ENCODE data around the gene PRSS38.

Gene PRSS38

GRCh38 chr1:227793079-227793947 lies 22.2 kb upstream of the PRSS38 start:
- no peak for DNase-seq (ENCODE audit: low spot score)

- DNase-seq (ENCODE audit: low spot score): no peak
These were observed 21.3 kb upstream of the PRSS38 start for GRCh38 chr1:227793948-227794816.

GRCh38 chr1:227794817-227795192 lies 20.7 kb upstream of the PRSS38 start:
- DNase-seq (ENCODE audit: low spot score): no peak

GRCh38 chr1:227795732-227796131 lies 19.7 kb upstream of the PRSS38 start:
- no peak for DNase-seq (ENCODE audit: low spot score)

GRCh38 chr1:227796359-227796915 lies 19.0 kb upstream of the PRSS38 start:
- DNase-seq (ENCODE audit: low spot score): no peak

- DNase-seq (ENCODE audit: low spot score): no peak
These were observed 18.3 kb upstream of the PRSS38 start for GRCh38 chr1:227797144-227797543.

GRCh38 chr1:227797625-227798024 lies 17.9 kb upstream of the PRSS38 start:
- no peak for DNase-seq (ENCODE audit: low spot score)

- DNase-seq (ENCODE audit: low spot score): no peak
These were observed 17.2 kb upstream of the PRSS38 start for GRCh38 chr1:227798078-227798802.

GRCh38 chr1:227799756-227800155 lies 15.7 kb upstream of the PRSS38 start:
- no peak for DNase-seq (ENCODE audit: low spot score)

- no peak for DNase-seq (ENCODE audit: low spot score)
These were observed 11.5 kb upstream of the PRSS38 start for GRCh38 chr1:227803933-227804332.

- DNase-seq (ENCODE audit: low spot score): no peak
These were observed 9.8 kb upstream of the PRSS38 start for GRCh38 chr1:227805606-227806197.

GRCh38 chr1:227808566-227808965 lies 6.9 kb upstream of the PRSS38 start:
- DNase-seq (ENCODE audit: low spot score): no peak

GRCh38 chr1:227809026-227809425 lies 6.4 kb upstream of the PRSS38 start:
- no peak for DNase-seq (ENCODE audit: low spot score)

- no peak for DNase-seq (ENCODE audit: low spot score)
These were observed 1.5 kb upstream of the PRSS38 start for GRCh38 chr1:227813962-227814361.

GRCh38 chr1:227816750-227817446 lies 1.4 kb downstream of the PRSS38 start:
- DNase-seq (ENCODE audit: low spot score): no peak

- no peak for DNase-seq (ENCODE audit: low spot score)
These were observed 8.1 kb downstream of the PRSS38 start for GRCh38 chr1:227823537-227823936.

- DNase-seq (ENCODE audit: low spot score): no peak
These were observed 8.7 kb downstream of the PRSS38 start for GRCh38 chr1:227824204-227824603.

GRCh38 chr1:227828786-227829185 lies 13.3 kb downstream of the PRSS38 start:
- DNase-seq (ENCODE audit: low spot score): no peak

- DNase-seq (ENCODE audit: low spot score): no peak
These were observed 22.7 kb downstream of the PRSS38 start for GRCh38 chr1:227838181-227838580.

GRCh38 chr1:227841096-227841495 lies 25.6 kb downstream of the PRSS38 start:
- DNase-seq (ENCODE audit: low spot score): no peak

All from kidney capillary endothelial cell (primary cell).